Spleen (tissue), 7 donors: Measurements from ENCODE around the gene PLXNB1.

ENCODE experiments used
- POLR2A ChIP-seq, 3 donors: fragments of 450-650 bp; IDR thresholded peaks; one replicate each; pipeline ENCODE4 v1.5.1; 2017; ENCODE audit warnings: antibody characterized with exemption in 3 of 3, mild to moderate bottlenecking in 1 of 3
- POLR2AphosphoS5 ChIP-seq, 3 donors: sonication (generic); formaldehyde crosslinking; IDR thresholded peaks; one replicate each; pipeline ENCODE4 v1.5.1; 2017; ENCODE audit warnings: antibody characterized with exemption in 3 of 3
- TF ChIP-seq, protein P1 (sequence below), 11 experiments: fragments of 200-600 bp in 7 of 11; fragments of 450-650 bp in 4 of 11; sonication (generic) in 4 of 11; IDR thresholded peaks in 8 of 11; conservative IDR thresholded peaks in 3 of 11; 1 replicate in 7 of 11; 2 replicates in 4 of 11; pipeline versions ENCODE4 v1.4.0 to v1.8.0; 2016 to 2021; ENCODE audit warnings: antibody characterized with exemption in 11 of 11, inconsistent platforms in 4 of 11, mild to moderate bottlenecking in 1 of 11
- donor health status: DM: no; HTN: no; CAD: no; lungs with moderate emphysema.
- donor health status: DM: no; HTN: no; CAD: no.
- donor health status: DM: no; HTN: no; CAD: no.

DNA sequence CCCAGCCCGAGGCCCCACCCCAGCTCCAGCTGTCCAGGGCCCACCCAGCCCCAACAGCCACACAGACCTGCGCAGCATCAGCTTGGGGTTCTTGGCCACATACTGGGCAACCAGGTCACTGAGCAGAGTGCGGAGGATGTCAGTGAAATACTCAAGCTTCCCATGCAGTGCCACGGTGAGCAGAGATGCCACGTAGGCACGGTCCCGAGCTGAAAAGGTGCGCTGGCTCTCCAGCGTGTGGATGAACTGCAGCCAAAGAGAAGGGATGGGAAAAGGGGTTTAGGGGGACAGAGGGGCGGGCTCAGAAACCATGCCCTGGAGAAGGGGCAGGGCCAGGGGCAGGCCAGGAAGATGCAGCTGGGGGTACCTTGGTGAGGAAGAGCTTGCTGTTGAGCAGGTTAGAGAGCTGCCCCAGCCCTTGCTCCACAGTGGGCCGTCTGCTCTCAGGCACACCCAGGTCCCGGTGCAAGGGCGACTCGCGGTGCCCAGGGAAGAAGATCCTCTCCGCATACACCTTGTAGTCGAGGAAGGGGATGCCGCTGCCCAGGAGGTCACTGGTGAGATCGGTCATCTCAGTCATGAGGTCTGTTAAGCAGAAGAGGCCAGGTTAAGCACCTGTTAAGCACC, 17.4 kb downstream of the PLXNB1 start:
- TF ChIP-seq, protein P1, sequence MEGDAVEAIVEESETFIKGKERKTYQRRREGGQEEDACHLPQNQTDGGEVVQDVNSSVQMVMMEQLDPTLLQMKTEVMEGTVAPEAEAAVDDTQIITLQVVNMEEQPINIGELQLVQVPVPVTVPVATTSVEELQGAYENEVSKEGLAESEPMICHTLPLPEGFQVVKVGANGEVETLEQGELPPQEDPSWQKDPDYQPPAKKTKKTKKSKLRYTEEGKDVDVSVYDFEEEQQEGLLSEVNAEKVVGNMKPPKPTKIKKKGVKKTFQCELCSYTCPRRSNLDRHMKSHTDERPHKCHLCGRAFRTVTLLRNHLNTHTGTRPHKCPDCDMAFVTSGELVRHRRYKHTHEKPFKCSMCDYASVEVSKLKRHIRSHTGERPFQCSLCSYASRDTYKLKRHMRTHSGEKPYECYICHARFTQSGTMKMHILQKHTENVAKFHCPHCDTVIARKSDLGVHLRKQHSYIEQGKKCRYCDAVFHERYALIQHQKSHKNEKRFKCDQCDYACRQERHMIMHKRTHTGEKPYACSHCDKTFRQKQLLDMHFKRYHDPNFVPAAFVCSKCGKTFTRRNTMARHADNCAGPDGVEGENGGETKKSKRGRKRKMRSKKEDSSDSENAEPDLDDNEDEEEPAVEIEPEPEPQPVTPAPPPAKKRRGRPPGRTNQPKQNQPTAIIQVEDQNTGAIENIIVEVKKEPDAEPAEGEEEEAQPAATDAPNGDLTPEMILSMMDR (IDR thresholded peaks at IDR 0.05 in 8 of 11, conservative IDR thresholded peaks at IDR 0.05 in 3 of 11), result no peak
- no peak for TF ChIP-seq POLR2A (IDR thresholded peaks at IDR 0.05)
- no peak for TF ChIP-seq POLR2AphosphoS5 (IDR thresholded peaks at IDR 0.05)
